HT1080 (cell line): ENCODE results near the gene DPP6. TPM values are rescaled to one million over a fixed set of nuclear protein-coding genes. Genes with fewer than 3 reads are reported as not detected.

Experiments used
- DNase-seq: peaks from one replicate; pipeline ENCODE4 v3.0.0-alpha.2; 2015; ENCODE audit warnings: low read depth
- total RNA-seq: library from RNA; depleted of rRNA; stranded (reverse); fragments of >200 nt; shearing (Covaris generic); gene quantifications from 2 replicates; pipeline ENCODE4 v1.2.3, GENCODE V29; 2014

Gene DPP6
- total RNA-seq, 1 experiment from 2014 or later: not detected

DNA sequence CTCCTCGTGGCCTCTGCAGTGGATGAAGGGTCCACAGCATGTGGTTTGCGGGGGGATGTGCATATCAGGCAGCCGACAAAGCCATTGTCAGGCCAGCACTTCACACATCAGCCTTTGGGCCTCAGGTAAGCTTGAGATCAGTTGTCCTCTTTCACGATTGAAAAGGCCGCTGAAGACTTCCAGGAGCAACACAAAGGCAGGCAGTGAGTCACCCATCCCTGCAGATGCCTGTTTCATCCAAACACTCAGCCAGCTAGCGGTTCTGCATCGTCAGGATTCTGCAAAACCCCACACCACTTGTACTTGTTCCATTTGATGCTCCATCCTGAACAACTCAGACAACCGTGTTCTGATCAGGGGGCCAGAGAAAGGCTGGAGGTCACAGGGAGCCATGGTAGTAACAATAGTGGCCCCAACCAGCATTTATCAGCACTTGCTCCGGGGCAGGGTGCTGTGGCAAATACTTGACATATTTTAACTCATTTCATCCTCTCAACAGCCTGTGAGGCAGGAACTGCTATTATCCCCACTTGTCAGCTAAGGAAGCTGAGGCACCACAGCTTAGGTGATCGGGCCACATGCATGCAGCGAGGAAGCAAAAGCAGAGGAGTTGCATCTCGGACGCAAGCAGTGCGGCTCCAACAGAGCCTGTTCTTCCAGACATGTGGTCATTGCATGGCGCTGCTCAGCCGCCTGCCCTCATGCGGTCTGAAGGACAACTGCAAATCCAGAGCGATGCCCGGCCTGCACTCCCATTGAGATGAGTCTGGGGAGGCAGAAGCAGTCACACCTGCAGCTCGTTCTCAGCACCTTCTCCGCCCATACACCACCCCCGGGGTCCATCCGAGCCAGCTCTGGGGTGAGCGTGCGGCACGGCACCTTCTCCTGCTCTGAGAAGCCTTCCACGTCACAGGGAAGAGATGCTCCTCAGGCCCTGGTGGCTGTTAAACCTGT lies 805.8 kb downstream of the DPP6 start:
- peak; percentile 27 for DNase-seq

GRCh38 chr7:154858836-154859537 lies 806.8 kb downstream of the DPP6 start:
- DNase-seq: no peak

DNA sequence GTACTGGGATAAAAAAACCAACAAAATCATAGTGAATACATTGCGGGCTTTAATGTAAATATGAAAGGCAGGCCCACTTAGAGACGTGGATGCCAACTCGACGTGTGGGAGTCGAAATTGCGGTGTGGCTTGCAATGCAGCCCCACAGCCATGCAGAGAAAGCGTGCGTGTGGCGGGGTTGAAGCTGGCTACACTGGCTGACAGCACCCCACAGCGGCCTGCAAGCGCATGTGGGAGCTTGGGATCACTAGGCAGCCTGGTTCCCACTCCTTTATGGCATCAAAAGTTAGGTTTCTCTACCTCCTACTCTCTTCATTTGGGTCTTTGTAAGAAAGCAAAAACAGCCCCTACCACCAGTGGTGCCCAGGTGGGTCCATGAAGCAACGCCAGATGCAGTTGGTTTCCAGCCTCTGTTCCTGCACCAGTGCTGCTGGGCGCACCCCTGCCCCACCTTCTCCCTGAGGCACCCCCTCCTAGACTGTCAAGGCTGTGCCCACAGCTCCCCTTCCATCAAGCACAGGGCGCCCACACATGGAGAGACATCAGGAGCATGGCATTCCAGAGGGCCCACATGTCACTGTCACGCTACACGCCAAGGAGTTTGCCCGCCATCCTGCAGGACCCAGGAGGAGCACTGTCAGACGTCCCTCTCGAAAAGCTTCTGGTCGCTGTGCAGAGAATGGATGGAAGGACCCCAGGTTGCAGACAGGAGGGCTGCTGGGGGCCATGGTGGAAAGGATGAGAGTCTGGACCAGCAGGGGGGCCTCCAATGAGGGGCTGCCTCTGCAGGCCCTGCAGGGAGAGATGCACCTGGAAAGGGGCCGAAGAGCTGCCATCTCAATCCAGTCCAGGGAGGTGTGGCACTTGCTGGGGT lies 807.8 kb downstream of the DPP6 start:
- no peak for DNase-seq

DNA sequence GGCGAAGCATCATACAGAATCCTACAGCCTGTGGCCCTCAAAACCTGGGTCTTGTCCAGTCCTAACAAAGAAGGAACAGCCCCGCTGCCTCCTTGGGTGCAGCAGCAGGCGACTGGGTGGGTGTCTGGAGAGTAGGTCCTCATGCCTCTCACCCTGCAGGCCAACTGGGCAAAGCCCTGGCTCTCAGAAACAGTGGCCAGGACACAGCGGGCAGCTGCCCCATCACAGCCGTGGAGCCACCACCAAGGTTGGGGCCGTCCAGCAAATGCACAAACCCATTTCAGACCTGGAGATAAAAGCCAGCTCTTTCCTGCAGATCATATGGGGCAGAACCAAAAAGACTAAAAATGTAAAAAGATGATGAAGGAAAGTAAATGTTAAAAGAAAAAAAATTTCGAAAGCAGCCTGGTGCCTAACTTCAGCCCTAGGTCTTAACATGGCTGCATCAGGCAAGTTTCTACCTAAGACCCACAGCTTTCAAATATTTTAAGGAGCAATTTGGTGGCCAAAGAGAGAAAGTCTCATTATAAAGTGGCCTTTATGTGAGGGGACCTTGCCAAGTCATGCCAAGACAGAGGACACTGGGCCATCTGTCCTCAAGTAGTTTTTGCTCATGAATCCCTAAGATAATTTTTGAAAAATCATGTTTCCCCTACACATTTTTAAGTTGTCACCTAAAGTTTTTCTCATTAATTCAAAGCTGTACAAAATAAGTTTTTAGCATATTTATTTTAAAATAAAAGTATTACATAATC lies 808.6 kb downstream of the DPP6 start:
- no peak for DNase-seq

DNA sequence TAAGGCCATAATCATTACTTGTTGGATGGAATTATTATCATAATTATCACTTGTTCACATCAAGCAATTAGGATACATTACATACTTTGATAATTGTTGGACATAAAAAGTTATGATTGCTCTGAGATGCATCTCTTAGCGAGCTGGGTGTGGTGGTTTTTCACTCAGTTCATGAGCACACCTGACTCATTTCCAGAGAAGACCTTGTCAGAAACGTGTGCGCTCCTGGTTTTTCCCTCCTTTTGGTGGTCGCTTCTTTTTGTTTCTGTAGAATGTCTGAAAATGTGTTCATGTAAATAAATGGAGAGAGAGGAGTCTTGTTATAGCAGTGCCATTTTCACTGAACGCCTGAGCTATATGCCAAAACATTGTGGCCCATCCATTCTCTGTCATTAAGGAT lies 809.4 kb downstream of the DPP6 start:
- no peak for DNase-seq

- DNase-seq: no peak
These were observed 810.1 kb downstream of the DPP6 start for GRCh38 chr7:154862153-154862791.

DNA sequence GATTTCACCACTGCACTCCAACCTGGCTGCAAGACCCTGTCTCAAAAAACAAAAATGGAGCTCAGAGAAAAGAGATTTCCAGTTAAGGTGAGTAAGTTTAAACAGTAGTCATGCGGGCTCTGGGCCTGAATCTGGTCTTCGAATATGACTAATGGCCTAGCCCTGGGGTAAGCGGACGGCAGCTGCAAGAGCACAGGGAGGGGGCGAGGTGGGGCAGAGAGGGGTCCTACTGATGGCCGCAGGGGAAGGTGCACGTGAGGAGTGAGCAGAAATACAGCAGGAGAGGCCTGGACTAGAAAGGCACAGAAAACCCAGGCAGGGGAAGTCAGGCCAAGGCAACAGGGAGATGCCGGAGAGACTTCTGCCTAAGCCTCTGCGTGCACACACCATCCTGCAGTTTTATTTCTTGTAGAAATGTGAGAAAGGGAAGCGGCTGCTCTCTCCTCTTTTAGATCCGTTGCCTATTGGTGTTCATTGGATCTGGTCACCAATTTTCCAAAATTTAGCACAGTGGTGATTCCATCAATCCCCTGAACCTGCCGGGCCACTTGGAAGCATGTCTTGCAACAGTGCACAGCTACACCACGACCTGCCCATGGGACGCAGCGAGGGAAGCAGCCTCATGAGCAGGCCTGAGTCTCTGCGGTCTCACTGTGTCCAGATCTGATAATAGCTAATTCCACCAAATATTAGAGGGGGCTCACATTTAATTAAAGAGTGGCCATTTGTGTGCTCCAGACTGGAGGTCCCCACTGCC lies 811.7 kb downstream of the DPP6 start:
- no peak for DNase-seq

DNA sequence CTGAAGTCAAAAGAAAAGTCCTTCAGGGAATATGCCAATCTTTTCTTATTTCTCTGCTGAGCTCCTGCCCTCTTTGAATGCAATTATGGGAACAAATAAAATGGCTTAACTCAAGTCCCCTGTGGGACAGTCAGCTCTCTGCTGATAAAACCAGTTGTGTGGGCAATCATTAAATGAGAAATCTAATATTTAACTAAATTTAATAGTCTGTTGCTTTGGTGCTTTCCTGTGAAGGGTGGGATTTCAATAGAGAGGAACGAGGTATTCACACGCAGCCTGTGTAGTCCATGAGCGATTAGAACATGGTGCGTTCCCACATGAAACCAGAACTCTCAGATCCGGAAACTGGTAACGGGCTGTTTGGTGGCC lies 812.3 kb downstream of the DPP6 start:
- no peak for DNase-seq

DNA sequence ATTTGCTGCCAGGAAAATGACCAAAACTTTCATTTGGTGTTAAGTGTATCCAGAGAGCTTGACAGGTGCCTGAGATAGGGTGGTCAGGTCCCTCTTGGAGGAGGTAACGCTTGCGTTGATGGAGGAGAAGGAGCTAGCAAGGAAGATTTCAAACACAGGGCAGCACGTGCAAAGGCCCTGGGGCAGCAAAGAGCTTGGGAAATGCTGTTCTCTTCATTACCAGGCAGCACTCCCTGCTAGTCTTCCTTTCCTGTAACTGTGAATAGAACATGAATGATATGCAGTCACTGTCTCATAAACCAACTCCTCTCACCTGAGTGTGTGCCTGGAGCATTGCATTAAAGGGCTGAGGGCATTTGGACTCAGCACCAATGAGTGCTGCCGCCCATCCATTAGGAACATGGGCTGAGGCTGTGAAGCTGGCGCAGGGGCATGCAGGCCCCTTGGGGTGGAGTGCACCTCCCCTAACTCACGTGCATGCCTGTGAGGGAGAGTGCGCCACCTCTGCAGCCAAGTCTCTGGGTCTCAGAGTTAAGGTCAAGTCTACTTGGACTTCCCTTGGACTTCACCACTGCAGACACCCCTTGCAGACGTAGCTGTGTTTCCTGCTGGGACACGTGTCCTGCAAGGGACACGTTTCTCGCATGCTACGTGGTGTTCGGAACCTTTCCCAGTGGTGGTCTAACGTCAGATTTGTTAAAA lies 813.9 kb downstream of the DPP6 start:
- no peak for DNase-seq

- DNase-seq: no peak
These were observed 814.9 kb downstream of the DPP6 start for GRCh38 chr7:154867068-154867467.

GRCh38 chr7:154868921-154869320 lies 816.7 kb downstream of the DPP6 start:
- DNase-seq: no peak

GRCh38 chr7:154869436-154869835 lies 817.2 kb downstream of the DPP6 start:
- no peak for DNase-seq

DNA sequence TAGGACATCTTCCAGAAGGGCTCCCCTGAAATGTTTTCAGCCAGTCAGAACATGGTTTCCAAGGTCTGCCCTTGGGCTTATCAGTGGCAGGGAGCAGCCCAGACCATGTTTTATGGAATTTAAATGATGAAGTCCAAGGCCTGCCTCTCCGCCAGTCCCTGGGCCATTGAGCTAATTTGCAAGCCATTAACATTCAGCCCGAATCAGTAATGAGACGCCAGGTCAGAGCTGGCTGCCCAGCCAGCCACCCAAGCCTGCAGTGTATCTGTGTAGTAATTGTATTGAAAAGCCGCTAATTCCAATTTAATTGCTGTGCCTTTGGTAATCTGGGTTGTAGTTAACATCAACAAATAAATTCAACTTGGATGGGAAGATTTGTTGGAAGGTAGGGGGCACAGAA lies 819.3 kb downstream of the DPP6 start:
- no peak for DNase-seq

DNA sequence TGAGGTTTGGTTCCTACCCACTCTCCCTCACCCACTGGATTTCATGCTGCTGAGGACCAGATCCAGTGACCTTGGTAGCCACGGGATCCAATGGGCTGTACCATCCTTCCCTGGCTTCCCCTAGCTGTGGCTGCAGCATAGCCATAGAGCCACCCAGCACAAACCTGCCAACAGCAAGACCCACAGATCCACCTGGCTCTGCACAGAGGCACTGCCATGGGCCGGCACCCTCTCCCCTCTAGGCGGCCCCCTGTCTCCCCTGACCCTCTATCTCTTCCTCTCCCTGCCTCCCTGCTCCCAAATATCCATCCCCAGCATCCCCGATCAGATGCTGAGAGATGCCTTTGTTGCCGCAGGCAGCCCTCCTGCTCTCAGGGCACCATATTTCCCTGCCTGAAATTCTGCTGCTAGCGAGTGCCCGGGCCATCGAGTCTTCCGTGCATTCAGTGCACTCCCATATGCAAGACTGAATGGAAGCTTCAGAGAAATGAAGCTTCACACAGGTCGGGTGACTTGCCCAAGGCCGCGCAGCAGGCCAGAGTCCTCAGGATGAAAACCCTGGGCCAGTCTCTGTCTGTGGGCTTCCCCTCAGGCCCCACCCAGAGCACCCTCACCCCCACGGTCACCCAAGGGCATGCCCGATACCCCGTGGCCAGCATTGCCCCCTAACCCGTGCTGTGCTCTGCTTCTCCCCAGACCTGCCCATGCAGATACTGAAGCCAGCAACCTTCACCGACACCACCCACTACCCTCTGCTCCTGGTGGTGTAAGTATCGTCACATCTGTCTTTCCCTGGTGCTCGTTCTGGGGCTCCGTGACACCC lies 819.9 kb downstream of the DPP6 start:
- DNase-seq: no peak

GRCh38 chr7:154872811-154873499 lies 820.8 kb downstream of the DPP6 start:
- no peak for DNase-seq

- DNase-seq: no peak
These were observed 821.4 kb downstream of the DPP6 start for GRCh38 chr7:154873500-154874121.
